Occipital lobe (tissue), 2 donors: Measurements from ENCODE around the gene GABPB1. TPM values are rescaled to one million over a fixed set of nuclear protein-coding genes. Genes with fewer than 3 reads are reported as not detected.
"Not testable (repeated sequence)": the region's sequence is repeated elsewhere in the genome, so short reads cannot be mapped to it uniquely, and the experiment has no call there.

Experiments used
- DNase-seq: peaks from one replicate; lab custom pipeline; 2025; lab: John Stamatoyannopoulos, UW
- total RNA-seq: library from RNA; depleted of rRNA; stranded (reverse); fragments of >200 nt; gene quantifications from one replicate; pipeline ENCODE4 v1.2.3, GENCODE V29; 2014

GABPB1 gene
- 58.2 TPM for total RNA-seq

GRCh38 chr15:50354838-50355618 lies at the start of gene GABPB1:
TSS of gene GABPB1 (minus strand) at chr15:50355198. CDS start at chr15:50309798, 45,400 bp downstream.
- DNase-seq, result peak; percentile 93

GRCh38 chr15:50391561-50391960 lies 36.6 kb upstream of the GABPB1 start:
- DNase-seq, result not testable (repeated sequence)

- no peak for DNase-seq
These were observed 35.7 kb upstream of the GABPB1 start for GRCh38 chr15:50390554-50391264.

GRCh38 chr15:50382408-50382807 lies 27.4 kb upstream of the GABPB1 start:
- not testable (repeated sequence) for DNase-seq

GRCh38 chr15:50381438-50381837 lies 26.4 kb upstream of the GABPB1 start:
- DNase-seq, result no peak

- no peak for DNase-seq
These were observed 25.1 kb upstream of the GABPB1 start for GRCh38 chr15:50380089-50380488.

- not testable (repeated sequence) for DNase-seq
These were observed 24.4 kb upstream of the GABPB1 start for GRCh38 chr15:50379413-50379812.

- DNase-seq, result no peak
These were observed 23.8 kb upstream of the GABPB1 start for GRCh38 chr15:50378776-50379175.

GRCh38 chr15:50377867-50378751 lies 23.1 kb upstream of the GABPB1 start:
- no peak for DNase-seq

GRCh38 chr15:50369564-50369963 lies 14.6 kb upstream of the GABPB1 start:
- DNase-seq, result not testable (repeated sequence)

GRCh38 chr15:50365971-50366370 lies 11.0 kb upstream of the GABPB1 start:
- no peak for DNase-seq

- DNase-seq, result no peak
These were observed 10.6 kb upstream of the GABPB1 start for GRCh38 chr15:50365570-50365969.

- no peak for DNase-seq
These were observed 8.6 kb upstream of the GABPB1 start for GRCh38 chr15:50363612-50364011.

GRCh38 chr15:50361756-50362155 lies 6.8 kb upstream of the GABPB1 start:
- DNase-seq, result no peak

- DNase-seq, result no peak
These were observed 3.8 kb upstream of the GABPB1 start for GRCh38 chr15:50358845-50359244.

- DNase-seq, result no peak
These were observed 982 bp upstream of the GABPB1 start for GRCh38 chr15:50355980-50356379.

- DNase-seq, result no peak
These were observed 564 bp upstream of the GABPB1 start for GRCh38 chr15:50355619-50355905.

- peak; percentile 19 for DNase-seq
These were observed 792 bp downstream of the GABPB1 start for GRCh38 chr15:50353975-50354837.

GRCh38 chr15:50353251-50353974 lies 1.6 kb downstream of the GABPB1 start:
- no peak for DNase-seq

GRCh38 chr15:50350621-50351020 lies 4.4 kb downstream of the GABPB1 start:
- no peak for DNase-seq
